Stimulated activated CD8-positive, alpha-beta memory T cell treated with anti-CD3 and anti-CD28 coated beads, Interleukin-7, amount 100 ng/mL, for 1 hour (primary cell): Measurements from ENCODE around the gene KIR3DL3.
"Not testable (repeated sequence)": the region's sequence is repeated elsewhere in the genome, so short reads cannot be mapped to it uniquely, and the experiment has no call there.

Experiments
- DNase-seq, 2 donors: peaks; one replicate each; pipeline ENCODE4 v3.0.0-alpha.2; 2020; ENCODE audit warnings: low read depth in 2 of 2

The KIR3DL3 gene

GRCh38 chr19:54731191-54731590, 6.9 kb downstream of the KIR3DL3 start:
- no peak for DNase-seq

- not testable (repeated sequence) for DNase-seq
Observed at GRCh38 chr19:54738306-54738705, 14.1 kb downstream of the KIR3DL3 start, which contains the start of gene KIR2DL3. TSS of gene KIR2DL3 (plus strand) at chr19:54738513. CDS start at chr19:54738546, 33 bp downstream.

GRCh38 chr19:54738715-54739114, 14.5 kb downstream of the KIR3DL3 start:
- DNase-seq: no peak

- DNase-seq: no peak
Observed at GRCh38 chr19:54739587-54740497, 15.6 kb downstream of the KIR3DL3 start.

- not testable (repeated sequence) for DNase-seq
Observed at GRCh38 chr19:54741950-54742349, 17.7 kb downstream of the KIR3DL3 start.

GRCh38 chr19:54744080-54744479, 19.8 kb downstream of the KIR3DL3 start:
- not testable (repeated sequence) for DNase-seq

- not testable (repeated sequence) for DNase-seq
Observed at GRCh38 chr19:54747614-54748322, 23.5 kb downstream of the KIR3DL3 start.

GRCh38 chr19:54750276-54750675, 26.0 kb downstream of the KIR3DL3 start:
- DNase-seq: not testable (repeated sequence)

- DNase-seq: not testable (repeated sequence)
Observed at GRCh38 chr19:54756204-54757110, 32.2 kb downstream of the KIR3DL3 start.

GRCh38 chr19:54758577-54758976, 34.3 kb downstream of the KIR3DL3 start:
- DNase-seq: not testable (repeated sequence)

GRCh38 chr19:54764219-54764618, 40.0 kb downstream of the KIR3DL3 start:
- DNase-seq: not testable (repeated sequence)

- not testable (repeated sequence) for DNase-seq
Observed at GRCh38 chr19:54766464-54766863, 42.2 kb downstream of the KIR3DL3 start.

GRCh38 chr19:54769646-54770045, 45.4 kb downstream of the KIR3DL3 start, which contains the start of gene KIR2DL1:
TSS of gene KIR2DL1 (plus strand) at chr19:54769793. CDS start at chr19:54769851, 58 bp downstream.
- DNase-seq: not testable (repeated sequence)

GRCh38 chr19:54770511-54770910, 46.3 kb downstream of the KIR3DL3 start:
- DNase-seq: not testable (repeated sequence)

- not testable (repeated sequence) for DNase-seq
Observed at GRCh38 chr19:54771018-54771960, 47.0 kb downstream of the KIR3DL3 start.

GRCh38 chr19:54772666-54773065, 48.4 kb downstream of the KIR3DL3 start:
- not testable (repeated sequence) for DNase-seq

- not testable (repeated sequence) for DNase-seq
Observed at GRCh38 chr19:54775095-54775815, 51.0 kb downstream of the KIR3DL3 start.

GRCh38 chr19:54775830-54776229, 51.6 kb downstream of the KIR3DL3 start:
- DNase-seq: not testable (repeated sequence)

GRCh38 chr19:54777851-54778250, 53.6 kb downstream of the KIR3DL3 start:
- not testable (repeated sequence) for DNase-seq
